GM06990 (cell line): ENCODE data around the gene ACBD6.

ENCODE experiments used
- DNase-seq: peaks from one replicate; pipeline ENCODE4 v3.0.0-alpha.2; 2011; ENCODE audit not compliant: insufficient read length; ENCODE audit errors: extremely low read depth
- H3K27me3 ChIP-seq: replicated peaks from 2 replicates; pipeline ENCODE4 v1.6.0; 2011; ENCODE audit warnings: low read length; ENCODE audit not compliant: control insufficient read depth, insufficient read depth
- H3K36me3 ChIP-seq: 2 replicates; pipeline ENCODE4 v1.5.1; 2011; ENCODE audit warnings: low read length; ENCODE audit not compliant: control insufficient read depth, insufficient read depth
- H3K4me3 ChIP-seq: replicated peaks from 2 replicates; pipeline ENCODE4 v1.5.1; 2011; ENCODE audit warnings: low read depth, mild to moderate bottlenecking, control low read depth, low read length
- CTCF ChIP-seq: IDR thresholded peaks from 2 replicates; pipeline ENCODE4 v1.5.1; 2011; ENCODE audit warnings: low read length, control low read depth, mild to moderate bottlenecking, inconsistent platforms; ENCODE audit not compliant: insufficient read depth, poor library complexity, severe bottlenecking

Gene ACBD6

GRCh38 chr1:180392427-180393145, 109.8 kb downstream of the ACBD6 start:
- Histone ChIP-seq H3K36me3 (no peaks in the 10 kb centered on the region), H3K4me3 (no peak overlapping the region), H3K27me3 (no peaks in the 10 kb centered on the region)
- no peak for TF ChIP-seq CTCF
- no peak for DNase-seq

GRCh38 chr1:180392020-180392419, 110.4 kb downstream of the ACBD6 start:
- H3K4me3 ChIP-seq, result no peak overlapping the region
- DNase-seq, result no peak
- TF ChIP-seq CTCF, result no peak

GRCh38 chr1:180387413-180387812, 115.0 kb downstream of the ACBD6 start:
- TF ChIP-seq CTCF, result no peak
- H3K36me3 ChIP-seq, result no peaks in the 10 kb centered on the region
- no peak for DNase-seq
- H3K27me3 ChIP-seq, result no peaks in the 10 kb centered on the region
- H3K4me3 ChIP-seq, result no peak overlapping the region

More at GRCh38 chr1:180392020-180392419, 110.4 kb downstream of the ACBD6 start:
- Histone ChIP-seq H3K27me3 (no peaks in the 10 kb centered on the region), H3K36me3 (no peaks in the 10 kb centered on the region)

- Histone ChIP-seq H3K36me3 (no peaks in the 10 kb centered on the region), H3K27me3 (no peaks in the 10 kb centered on the region), H3K4me3 (no peak overlapping the region)
- TF ChIP-seq CTCF, result no peak
- DNase-seq, result no peak
Measured at GRCh38 chr1:180386745-180387367, 115.5 kb downstream of the ACBD6 start.

- no peaks in the 10 kb centered on the region for H3K36me3 ChIP-seq
- DNase-seq, result no peak
- TF ChIP-seq CTCF, result no peak
- no peaks in the 10 kb centered on the region for H3K27me3 ChIP-seq
- no peak overlapping the region for H3K4me3 ChIP-seq
Measured at GRCh38 chr1:180385144-180385543, 117.2 kb downstream of the ACBD6 start.
